Fibroblast of peridontal ligament (primary cell): Measurements from ENCODE around the gene MECP2.
"Not testable (repeated sequence)": the region's sequence is repeated elsewhere in the genome, so short reads cannot be mapped to it uniquely, and the experiment has no call there.

Source experiments
- DNase-seq: peaks from one replicate; pipeline ENCODE4 v3.0.0-alpha.2; 2010; ENCODE audit errors: extremely low read depth

Gene MECP2

DNA sequence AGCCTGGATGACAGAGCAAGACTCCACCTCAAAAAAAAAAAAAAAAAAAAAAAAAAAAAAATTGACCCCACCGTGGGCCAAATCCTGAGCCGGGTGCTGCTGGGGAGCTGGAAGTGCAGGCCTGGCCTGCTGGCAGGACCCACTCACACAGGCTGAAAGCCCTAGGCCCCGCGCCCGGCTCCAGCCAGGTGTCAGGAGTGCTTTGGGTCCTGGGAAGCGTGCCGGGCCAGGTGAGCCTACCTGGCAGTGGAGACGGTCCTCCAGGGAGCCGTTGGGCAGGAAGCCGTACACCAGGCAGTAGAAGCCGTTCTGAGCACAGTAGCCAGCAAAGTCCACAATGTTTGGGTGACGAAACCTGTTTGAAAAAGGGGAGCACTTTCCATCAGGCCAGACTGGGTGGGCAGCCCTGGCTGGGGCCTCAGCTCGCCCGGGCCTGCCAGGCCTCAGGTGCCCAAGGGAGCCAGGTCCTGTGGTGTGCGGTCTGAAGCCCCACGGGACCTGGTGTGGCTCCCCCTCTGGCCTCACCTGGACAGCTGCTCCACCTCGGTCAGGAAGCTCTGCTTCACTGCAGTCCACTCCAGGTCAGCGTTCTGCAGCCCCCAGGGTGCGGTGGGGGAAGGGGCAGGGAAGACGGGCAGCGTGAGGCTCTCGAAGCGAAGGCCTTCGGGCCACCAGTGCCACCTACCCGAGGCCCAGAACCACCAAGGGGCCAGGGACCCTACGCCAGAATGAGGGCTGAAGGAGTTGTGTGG lies 79.6 kb downstream of the MECP2 start:
- no peak for DNase-seq

DNA sequence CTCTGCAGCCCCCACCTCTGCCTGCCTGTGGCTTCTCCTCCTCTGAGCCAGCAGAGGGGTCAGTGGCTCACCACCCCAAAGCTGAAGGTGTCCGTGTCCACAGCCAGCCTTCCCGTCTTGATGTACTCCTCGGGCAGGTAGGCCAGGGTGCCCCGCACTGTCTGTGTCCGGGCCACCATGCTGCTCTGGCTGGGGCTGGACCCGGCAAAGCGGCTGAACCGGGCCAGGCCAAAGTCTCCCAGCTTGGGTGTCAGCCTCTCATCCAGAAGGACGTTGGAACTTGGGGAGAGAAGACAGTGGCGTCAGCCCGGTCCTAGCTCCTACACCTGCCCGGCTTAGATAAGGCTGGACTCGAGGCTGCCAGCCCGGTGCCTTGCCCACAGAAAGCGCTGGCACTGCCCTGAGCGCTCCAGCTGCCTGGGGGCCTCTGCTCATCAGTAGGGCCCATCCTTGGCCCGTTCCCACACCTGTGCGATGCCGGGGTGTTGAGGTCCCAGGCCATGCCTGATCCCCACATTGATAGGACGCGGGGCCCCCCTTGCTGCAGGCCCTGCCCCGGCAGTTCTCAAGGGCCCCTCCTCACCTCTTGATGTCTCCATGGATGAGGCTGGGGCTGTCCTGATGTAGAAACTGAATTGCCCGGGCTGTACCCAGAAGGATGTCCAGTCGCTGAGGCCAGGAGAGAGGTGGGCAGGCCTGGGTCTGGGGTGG lies 81.0 kb downstream of the MECP2 start:
- DNase-seq = no peak

DNA sequence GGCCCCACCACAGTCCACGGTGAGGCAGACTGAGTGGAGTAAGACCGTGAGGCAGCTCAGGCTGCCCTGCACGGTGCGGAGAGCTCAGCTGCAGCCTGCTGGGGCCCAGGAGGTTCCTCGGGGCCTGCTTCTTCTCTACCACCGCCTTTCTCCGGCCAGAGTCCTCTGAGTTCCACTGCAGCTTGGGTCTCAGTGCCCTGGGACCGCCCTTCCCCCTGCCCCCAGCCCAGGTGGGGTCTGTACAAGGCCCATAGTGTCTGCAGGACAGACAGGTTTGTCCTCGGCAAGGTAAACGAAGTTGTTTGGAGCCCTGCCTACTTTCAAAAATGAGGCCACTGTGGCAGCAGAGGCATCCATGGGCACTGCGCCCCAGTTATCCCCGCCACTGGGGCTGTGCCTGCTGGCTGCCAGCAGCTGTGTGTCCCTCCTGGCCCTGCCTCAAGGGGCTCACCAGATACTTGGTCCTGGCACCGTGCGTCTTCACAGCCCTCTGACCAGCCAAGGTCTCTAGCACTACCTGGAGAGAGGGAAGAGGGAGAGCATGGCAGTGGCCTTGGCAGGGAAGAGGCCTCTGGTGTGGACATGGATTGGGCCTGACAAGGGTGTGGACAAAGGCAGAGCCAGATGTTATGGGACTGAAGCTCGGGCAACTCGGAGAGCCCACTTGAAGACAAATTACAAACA lies 81.8 kb downstream of the MECP2 start:
- no peak for DNase-seq

DNA sequence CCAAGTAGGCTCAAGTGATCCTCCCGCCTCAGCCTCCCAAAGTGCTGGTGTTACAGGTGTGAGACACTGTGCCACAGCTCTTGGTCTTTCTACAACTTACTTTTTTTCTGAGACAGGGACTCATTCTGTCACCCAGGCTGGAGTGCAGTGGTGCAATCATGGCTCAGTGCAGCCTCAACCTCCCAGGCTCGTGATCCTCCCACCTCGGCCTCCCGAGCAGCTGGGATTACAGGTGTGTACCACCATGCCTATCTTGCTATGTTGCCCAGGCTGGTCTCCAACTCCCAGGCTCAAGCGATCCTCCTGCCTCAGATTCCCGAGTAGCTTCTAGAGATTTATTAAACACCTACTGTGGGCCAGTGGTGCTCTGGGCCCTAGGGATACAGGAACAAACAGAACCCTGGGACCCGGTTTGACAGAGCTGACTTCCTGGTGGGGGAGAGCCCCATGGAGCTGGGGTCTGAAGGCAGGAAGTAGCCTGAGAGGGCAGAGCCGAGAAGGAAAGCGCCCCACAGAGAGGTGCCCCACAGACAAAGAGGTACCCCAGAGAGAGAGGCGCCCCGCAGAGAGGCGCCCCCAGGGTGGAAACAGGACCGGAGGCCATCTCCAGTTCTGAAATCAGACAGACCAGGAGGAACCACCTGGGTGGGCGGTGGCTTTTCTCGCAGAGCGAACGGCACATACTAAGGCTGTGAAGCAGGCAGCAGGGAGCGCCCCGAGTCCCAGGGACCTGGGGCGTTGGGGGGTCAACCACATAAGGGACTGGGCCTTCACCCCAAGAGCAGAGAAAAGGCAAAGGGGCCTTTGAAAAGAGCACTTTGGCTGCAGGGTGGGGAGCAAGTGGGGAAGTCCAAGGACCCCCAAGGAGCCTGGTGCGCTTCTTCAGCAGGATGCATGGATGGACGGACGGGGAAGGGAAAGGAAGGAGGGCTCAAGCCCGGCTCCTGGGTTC lies 82.8 kb downstream of the MECP2 start:
- DNase-seq = no peak

DNA sequence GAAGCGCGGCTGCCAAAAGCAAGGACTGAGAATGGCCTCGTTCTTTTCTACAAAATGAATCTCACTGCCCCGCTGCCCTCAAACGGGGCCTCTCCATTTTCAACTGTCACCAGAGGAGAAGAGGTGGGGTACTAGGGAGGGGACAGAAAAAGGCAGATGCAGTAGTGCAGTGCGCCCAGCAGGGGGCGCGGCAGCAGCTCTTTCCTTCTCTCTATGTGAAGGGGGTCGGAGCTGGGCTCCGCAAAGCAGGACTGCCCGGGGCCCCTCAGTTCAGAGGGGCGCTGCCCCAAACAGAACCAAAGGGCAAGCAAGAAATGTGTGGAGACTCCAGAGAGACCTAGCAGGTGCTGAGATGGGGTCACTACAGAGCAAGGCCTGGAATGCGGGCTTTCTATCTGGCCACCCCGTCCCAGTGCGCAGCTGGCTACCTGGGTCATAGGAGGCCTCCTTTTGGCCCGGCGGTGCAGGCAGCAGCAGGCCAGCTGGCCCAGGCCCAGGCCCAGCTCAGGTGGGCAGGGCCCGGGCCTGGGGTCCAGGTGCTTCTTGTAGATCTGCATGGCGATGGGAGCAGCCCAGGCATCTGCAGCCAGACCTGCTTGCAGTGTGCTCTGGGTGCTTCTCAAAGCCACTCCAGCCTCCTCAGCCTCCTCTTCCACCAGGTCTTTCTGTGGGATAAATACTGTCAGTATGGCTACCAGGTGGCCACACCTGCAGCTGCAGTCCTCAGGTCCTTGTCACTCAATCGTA lies 83.7 kb downstream of the MECP2 start:
- peak; percentile 31 for DNase-seq

DNA sequence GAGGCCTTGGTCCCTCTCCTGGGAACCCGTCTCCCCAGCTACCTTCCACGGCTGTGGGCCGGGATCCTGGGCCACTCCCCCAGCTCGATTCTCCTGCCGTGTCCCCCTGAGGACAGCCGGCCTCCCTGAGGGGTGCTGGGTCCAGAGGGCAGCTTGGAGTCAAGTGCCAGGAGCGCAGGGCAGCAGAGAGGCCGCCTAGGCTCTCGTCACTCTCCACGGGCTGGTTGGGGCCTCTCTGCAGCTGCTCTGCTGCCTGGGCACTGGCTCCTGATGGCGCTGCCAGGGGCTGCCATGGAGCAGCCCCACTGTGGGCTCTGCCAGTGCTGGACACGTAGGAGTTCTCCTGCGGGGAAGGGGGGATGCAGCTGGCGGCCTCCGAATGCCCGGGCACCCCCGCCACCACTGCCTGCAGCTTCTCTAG lies 84.5 kb downstream of the MECP2 start:
- no peak for DNase-seq

DNA sequence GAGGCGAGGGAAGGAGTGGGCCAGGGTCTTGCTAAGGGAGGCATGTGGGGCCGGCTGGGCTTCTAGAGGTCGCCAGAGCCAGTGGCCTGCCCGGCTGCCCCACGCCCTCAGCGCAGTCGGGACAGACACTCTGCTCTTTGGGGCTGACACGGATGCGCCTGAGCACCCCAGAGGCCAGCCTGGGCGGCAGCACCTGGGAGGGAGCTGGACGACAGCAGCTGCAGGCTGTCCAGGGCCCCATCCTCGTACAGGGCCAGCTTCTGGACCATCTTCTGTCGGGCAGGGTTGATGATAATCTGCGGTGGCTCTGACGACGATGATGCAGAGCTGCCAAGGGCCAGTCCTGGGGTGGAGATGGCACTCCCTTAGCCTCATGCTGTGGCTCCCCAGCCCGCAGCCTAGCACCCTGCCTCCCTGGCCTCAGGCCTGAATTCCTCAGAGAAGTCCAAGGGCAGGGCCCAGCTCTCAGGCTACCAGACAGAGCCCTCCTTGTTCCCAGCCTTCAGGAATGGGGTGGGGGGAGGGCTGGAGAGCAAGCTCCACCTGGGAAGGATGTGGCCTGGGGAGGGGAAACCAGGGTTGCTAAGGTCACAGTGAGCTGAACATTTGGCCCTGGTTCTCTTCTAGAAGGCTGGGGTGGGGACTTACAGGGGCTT lies 85.1 kb downstream of the MECP2 start:
- no peak for DNase-seq

DNA sequence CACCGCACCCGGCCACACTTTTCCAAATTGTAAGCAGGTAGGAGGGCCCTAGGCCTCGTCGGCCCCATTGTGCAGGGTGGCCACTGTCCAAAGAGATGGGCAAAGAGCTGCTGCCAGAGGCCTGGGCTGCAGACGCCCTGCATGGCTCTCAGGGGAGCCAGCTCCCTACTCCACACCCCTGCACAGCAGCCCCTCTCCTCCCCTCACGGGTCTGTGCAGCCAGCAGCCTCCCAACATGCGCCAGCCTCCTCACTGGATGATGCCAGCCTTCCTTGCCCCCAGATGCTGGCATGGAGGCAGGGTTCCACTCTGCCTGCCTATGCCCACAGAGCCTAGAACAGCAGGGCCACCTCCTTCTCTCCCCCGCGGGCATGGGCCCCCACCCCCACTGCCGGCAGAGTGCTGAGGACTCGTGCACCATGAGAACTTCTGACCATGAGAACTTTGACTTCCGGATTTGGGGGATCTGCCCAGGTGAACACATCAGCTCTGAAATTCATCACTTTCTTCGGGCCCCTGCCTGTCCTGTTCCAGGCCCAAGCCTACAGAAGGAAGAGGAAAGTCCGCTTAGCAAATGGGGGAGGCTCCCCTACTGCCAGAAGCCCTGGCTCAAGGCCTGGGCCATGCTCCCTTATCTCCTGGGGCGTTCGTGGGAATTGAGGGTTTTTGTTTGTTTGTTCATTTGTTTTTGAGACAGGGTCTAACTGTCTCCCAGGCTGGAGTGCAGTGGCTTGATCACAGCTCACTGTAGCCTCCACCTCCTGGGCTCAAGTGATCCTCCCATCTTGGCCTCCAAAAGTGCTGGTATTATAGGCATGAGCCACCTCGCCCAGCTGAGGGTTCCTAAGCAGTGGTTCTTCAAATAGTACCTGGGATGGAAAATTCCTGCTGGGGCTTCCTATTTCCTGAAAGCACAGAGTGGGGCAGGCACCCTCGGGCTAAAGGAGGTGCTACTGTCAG lies 85.9 kb downstream of the MECP2 start:
- DNase-seq = no peak

DNA sequence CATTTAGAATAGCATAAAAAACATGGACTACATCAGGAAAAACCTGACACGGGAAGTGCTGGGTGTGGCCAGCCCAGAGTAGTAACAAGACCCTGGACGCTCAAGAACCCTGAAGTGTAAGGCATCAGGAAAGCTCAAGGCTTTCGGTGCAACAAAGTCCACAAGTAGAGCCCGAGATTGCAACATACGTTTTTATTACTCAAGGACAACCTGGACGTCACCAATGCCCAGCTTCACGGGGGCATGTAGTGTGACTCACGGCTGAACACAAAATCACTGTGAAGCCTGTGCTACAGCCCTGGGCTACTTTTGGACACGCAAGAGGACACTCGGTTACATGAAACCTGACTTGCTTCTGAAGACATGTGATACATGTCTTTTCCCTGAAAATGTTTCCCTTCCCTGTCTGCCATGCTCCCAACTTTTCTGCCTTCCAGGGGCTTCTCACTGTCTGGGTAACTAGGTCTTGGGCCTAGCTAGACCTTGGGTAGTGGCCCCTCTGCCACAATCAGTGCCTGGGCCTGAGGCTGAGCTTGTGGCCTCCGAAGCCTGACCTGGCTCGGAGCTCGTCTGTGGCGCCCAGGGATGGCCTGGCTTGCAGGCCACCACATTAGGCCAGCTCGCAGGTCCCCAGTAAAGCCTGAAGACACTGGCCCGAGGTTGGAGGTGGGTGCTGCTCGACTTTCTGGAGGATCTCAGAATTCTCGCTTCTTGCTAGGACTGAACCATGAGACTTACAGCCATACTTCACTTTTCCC lies 87.0 kb downstream of the MECP2 start:
- DNase-seq = no peak

DNA sequence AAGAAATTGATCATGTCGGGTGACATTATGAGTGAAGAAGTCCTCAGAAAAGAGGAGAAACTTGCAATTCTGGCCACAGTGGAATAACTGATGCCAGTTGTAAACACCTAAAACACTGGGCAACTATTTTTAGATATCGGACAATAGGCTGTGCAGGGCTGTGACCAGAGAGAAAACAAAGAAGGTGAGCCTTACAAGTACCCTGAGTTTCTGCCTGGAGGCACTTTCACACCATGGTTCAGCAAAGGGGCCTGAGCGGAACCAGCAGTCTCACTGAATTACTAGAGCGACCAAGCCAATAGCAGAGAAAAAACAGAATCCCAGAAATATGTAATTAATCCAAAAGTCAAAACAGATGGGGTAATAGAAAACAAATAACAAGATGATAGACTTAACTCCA lies 89.0 kb downstream of the MECP2 start:
- no peak for DNase-seq

DNA sequence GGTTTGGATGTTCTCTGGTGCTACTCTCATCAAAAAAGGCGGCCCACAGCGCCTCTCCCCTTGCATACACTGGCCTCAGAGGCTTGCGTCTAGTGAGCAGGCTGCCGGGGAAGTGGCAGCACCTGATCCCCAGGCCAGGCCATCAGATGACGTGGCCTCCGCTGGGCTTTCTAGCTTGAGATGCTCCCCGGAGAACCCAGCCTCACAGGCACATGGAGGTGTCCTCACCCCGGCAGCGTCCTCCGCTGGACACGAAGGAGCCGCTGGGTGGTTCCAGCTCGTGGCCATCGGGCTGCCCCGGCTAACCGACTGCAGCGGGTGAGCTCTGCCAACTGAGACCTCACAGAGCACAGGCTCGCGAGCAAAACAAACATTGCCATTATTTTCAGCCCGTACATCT lies 90.6 kb downstream of the MECP2 start:
- DNase-seq = no peak

DNA sequence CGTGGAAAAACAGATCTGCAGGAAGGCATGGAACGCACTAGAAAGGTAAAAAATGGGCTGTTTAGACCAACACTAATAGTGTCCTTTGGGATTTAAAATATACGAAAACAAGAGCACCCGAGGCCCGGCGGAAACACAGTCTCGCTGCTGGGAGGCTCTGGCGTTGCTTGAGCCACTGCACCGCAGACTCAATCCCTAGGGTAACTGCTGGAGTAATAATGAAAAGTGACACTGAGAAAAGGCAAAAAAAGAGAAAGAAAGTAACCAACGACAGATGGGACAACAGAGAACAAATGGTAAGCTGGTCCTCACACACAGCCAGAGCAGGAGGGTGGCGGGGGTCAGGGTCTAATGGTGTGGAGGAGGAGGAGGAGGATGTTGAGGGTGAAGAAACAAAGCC lies 93.2 kb downstream of the MECP2 start:
- no peak for DNase-seq

DNA sequence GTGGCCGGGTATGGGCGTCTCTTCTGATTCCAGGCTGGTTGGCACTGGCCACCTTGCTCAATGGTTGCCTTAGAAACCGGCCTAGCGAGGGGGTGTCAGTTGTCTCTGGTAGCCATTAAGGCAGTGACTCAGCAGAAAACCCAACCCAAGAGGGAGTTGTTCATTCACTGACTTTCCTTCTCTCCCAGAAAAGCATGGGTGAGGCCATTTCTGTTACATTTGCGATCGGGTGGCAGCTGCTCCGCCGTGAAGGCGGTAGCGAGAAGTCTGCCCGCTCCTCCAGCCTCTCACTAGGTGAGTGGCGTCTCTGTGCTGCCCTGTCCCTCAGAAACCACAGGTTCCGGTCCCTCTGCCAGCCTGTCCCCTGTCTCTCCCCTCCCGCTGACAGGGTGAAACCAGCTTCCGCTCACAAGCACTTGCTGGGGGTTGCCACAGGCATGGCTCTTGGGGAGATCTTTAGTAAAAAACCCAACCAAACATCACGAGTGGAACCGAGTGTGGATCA lies 95.2 kb downstream of the MECP2 start:
- DNase-seq = peak; percentile 88

DNA sequence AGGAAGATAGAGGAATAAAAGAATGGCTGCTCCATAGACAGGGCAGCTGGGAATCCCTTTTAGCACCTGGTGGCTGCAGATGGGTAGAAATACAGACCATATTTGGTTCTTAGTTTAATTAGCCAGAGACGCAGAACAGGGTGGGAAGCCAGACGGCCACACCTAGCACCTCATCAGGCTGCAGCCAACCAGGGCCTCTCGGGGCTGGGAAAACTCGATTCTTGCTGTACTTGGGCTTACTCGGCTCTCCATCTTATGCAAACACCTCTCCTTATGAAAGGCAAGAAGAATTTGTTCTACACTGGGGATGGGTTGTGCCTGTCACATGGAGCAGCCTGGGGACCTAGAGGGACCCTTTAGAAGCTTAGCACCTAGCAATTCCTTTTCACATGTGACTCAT lies 97.5 kb downstream of the MECP2 start:
- DNase-seq = no peak

DNA sequence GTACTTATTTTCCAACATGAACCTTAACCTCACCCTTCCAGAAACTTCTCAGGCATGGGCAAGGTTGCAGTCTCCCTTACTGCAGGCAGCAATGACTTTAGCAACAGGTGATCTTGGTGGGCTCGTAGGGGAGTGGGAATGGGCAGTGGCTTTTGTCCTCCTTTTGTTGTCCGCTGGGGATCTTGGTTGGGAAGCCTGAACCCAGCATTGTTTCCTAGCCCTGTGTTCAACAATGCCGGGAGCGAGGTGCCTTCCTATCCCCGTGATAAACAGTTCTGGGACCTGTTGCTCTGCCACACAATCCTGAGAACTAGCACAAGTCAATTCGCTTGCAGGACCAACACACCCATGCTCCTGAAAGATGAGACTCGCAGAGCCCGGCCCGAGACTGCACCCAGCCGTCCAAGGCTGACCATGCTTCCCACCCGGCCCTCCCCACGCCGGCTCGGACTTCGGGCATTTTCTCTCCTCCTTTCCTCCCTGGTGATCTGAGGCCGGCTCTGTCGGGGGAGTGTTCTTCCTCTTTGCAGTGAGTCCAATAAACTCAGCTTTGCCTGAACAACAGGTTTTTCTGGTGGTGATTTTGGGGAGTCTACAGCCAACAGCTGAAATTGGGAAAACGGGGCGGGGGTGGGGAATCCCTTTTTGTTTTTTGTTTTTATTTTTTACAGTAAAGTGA lies 98.0 kb downstream of the MECP2 start:
- no peak for DNase-seq

DNA sequence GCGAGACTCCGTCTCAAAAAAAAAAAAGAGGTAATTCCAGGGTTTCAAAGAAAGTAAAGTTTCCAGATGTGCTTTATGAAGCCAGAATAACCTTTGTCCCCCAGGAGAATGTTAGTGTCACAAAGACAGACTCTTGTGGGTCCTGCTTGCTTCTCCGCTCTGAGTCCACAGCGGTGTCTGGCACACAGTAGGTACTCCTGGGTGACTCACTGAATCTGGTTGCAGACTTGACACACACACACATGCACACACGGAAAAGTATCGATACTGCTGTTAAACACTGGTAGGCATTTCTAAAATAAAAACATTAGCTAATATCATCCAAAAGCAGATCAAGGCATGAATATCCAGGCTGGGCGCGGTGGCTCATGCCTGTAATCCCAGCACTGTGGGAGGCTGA lies 102.0 kb downstream of the MECP2 start:
- DNase-seq = no peak

DNA sequence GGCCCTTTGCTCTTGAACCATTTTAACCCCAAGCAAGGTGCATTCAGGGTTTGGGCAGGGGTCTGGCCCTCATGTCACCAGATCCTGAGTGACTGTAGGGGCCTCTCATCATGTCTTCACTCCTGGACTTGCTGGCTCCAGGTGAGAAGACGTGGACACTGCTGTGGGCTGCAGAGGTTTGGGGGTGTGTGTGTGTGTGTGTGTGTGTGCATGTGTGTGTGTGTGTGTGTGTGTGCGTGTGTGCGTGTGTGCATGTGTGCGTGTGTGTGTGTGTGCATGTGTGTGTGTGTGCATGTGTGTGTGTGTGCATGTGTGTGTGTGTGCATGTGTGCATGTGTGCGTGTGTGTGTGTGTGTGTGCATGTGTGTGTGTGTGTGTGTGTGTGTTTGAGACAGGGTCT lies 103.1 kb downstream of the MECP2 start:
- not testable (repeated sequence) for DNase-seq

DNA sequence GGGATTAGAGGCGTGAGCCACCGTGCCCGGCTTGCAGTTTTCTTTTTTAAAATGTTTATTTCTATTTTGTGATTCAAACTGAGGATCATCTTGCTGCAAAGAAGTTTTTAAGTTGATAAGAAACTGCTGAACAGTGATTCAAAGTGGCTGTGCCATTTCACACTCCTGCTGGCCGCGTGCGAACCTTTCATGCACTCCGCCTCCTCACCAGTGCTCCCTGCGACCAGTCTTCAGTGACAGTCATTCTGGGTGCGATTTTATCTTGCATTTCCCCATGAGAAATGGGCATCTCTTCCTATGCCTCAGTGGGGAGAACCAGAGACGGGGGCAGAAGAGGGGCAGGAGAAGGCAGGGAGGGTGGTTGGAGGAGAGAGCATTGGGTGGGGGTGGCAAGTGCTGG lies 103.5 kb downstream of the MECP2 start:
- no peak for DNase-seq
